Ishikawa (cell line): ENCODE data around the gene TSFM.

Experiments used
- CEBPB ChIP-seq: IDR thresholded peaks from 2 replicates; pipeline ENCODE4 v1.6.1; 2012
- EP300 ChIP-seq: IDR thresholded peaks from 2 replicates; pipeline ENCODE4 v1.6.1; 2012; ENCODE audit warnings: borderline replicate concordance
- FOXM1 ChIP-seq: IDR thresholded peaks from 2 replicates; pipeline ENCODE4 v1.6.1; 2012; ENCODE audit warnings: low read depth, borderline replicate concordance
- MAX ChIP-seq: IDR thresholded peaks from 2 replicates; pipeline ENCODE4 v1.6.1; 2012
- NFIC ChIP-seq: IDR thresholded peaks from 2 replicates; pipeline ENCODE4 v1.6.1; 2012
- RAD21 ChIP-seq: IDR thresholded peaks from 2 replicates; pipeline ENCODE4 v1.6.1; 2012; ENCODE audit warnings: low read depth
- REST ChIP-seq: IDR thresholded peaks from 2 replicates; pipeline ENCODE4 v1.6.1; 2012; ENCODE audit warnings: low read depth, mild to moderate bottlenecking
- TAF1 ChIP-seq: IDR thresholded peaks from 2 replicates; pipeline ENCODE4 v1.6.1; 2012; ENCODE audit warnings: low read depth, mild to moderate bottlenecking
- TEAD4 ChIP-seq: IDR thresholded peaks from 2 replicates; pipeline ENCODE4 v1.6.1; 2012
- YY1 ChIP-seq: IDR thresholded peaks from 2 replicates; pipeline ENCODE4 v1.6.1; 2012; ENCODE audit warnings: low read depth
- ZBTB7A ChIP-seq: IDR thresholded peaks from 2 replicates; pipeline ENCODE4 v1.6.1; 2012; ENCODE audit warnings: low read depth

- TF ChIP-seq FOXM1 (no peak), TAF1 (no peak), EP300 (no peak), TEAD4 (no peak), CEBPB (no peak), RAD21 (no peak), NFIC (no peak), REST (no peak), ZBTB7A (no peak), MAX (no peak), YY1 (no peak)
Measured at GRCh38 chr12:57777911-57778310, 4.7 kb upstream of the TSFM start.
